HPDE6-E6E7 (cell line): ENCODE measurements around the gene SLC35F4.
"Not testable (repeated sequence)": the region's sequence is repeated elsewhere in the genome, so short reads cannot be mapped to it uniquely, and the experiment has no call there.

Experiments
- DNase-seq: peaks from one replicate; pipeline ENCODE4 v3.0.0; 2011; ENCODE audit warnings: missing footprints; ENCODE audit errors: extremely low spot score

The SLC35F4 gene

GRCh38 chr14:57797160-57797559, 68.7 kb downstream of the SLC35F4 start:
- no peak for DNase-seq

- no peak for DNase-seq
Measured at GRCh38 chr14:57796556-57796955, 69.3 kb downstream of the SLC35F4 start.

GRCh38 chr14:57785058-57785457, 80.8 kb downstream of the SLC35F4 start:
- no peak for DNase-seq

- DNase-seq: no peak
Measured at GRCh38 chr14:57771801-57772200, 94.1 kb downstream of the SLC35F4 start.

GRCh38 chr14:57769863-57770523, 95.9 kb downstream of the SLC35F4 start:
- no peak for DNase-seq

GRCh38 chr14:57761800-57762199, 104.1 kb downstream of the SLC35F4 start:
- no peak for DNase-seq

GRCh38 chr14:57760896-57761295, 105.0 kb downstream of the SLC35F4 start:
- no peak for DNase-seq

GRCh38 chr14:57755018-57755521, 110.8 kb downstream of the SLC35F4 start:
- no peak for DNase-seq

GRCh38 chr14:57754527-57754926, 111.4 kb downstream of the SLC35F4 start:
- no peak for DNase-seq

- no peak for DNase-seq
Measured at GRCh38 chr14:57753821-57754220, 112.1 kb downstream of the SLC35F4 start.

- DNase-seq: not testable (repeated sequence)
Measured at GRCh38 chr14:57752142-57752695, 113.7 kb downstream of the SLC35F4 start.

GRCh38 chr14:57751400-57751799, 114.5 kb downstream of the SLC35F4 start:
- no peak for DNase-seq

GRCh38 chr14:57749267-57749666, 116.6 kb downstream of the SLC35F4 start:
- DNase-seq: peak; percentile 44

- peak; percentile 22 for DNase-seq
Measured at GRCh38 chr14:57748279-57748678, 117.6 kb downstream of the SLC35F4 start.

- DNase-seq: peak; percentile 36
Measured at GRCh38 chr14:57747036-57747435, 118.9 kb downstream of the SLC35F4 start.

GRCh38 chr14:57746563-57746962, 119.3 kb downstream of the SLC35F4 start:
- no peak for DNase-seq

GRCh38 chr14:57739516-57739915, 126.4 kb downstream of the SLC35F4 start:
- no peak for DNase-seq

- no peak for DNase-seq
Measured at GRCh38 chr14:57737598-57737997, 128.3 kb downstream of the SLC35F4 start.

GRCh38 chr14:57736391-57736790, 129.5 kb downstream of the SLC35F4 start:
- peak; percentile 42 for DNase-seq

- DNase-seq: no peak
Measured at GRCh38 chr14:57735276-57735675, 130.6 kb downstream of the SLC35F4 start.

GRCh38 chr14:57732463-57733285, 133.2 kb downstream of the SLC35F4 start:
- no peak for DNase-seq
